ACC112 (cell line): ENCODE results near the gene MFSD6.
"Not testable (repeated sequence)": the region's sequence is repeated elsewhere in the genome, so short reads cannot be mapped to it uniquely, and the experiment has no call there.

ENCODE experiments used
- H2AFZ ChIP-seq: fragments of 200-600 bp; sonication (generic); one replicate; pipeline ENCODE4 v1.6.0; 2017; ENCODE audit warnings: antibody characterized with exemption, low read length; ENCODE audit not compliant: unreplicated experiment
- H3K27ac ChIP-seq: fragments of 200-600 bp; sonication (generic); 2 replicates; pipeline ENCODE4 v1.5.1; 2014; ENCODE audit warnings: low read depth, mild to moderate bottlenecking, antibody characterized with exemption, low read length, moderate library complexity
- H3K27me3 ChIP-seq: fragments of 200-600 bp; sonication (generic); 2 replicates; pipeline ENCODE4 v1.6.1; 2014; ENCODE audit warnings: mild to moderate bottlenecking, antibody characterized with exemption, low read length, moderate library complexity, mixed read lengths; ENCODE audit not compliant: insufficient read depth
- H3K36me3 ChIP-seq: fragments of 200-600 bp; sonication (generic); 2 replicates; pipeline ENCODE4 v1.6.1; 2016; ENCODE audit warnings: mild to moderate bottlenecking, antibody characterized with exemption, low read length, moderate library complexity, mixed read lengths; ENCODE audit not compliant: insufficient read depth
- H3K4me1 ChIP-seq: fragments of 200-600 bp; sonication (generic); one replicate; pipeline ENCODE4 v1.6.1; 2016; ENCODE audit warnings: low read length, mixed read lengths; ENCODE audit not compliant: insufficient read depth, unreplicated experiment, control insufficient read depth
- H3K4me3 ChIP-seq: fragments of 200-600 bp; sonication (generic); 2 replicates; pipeline ENCODE4 v1.5.1; 2014; ENCODE audit warnings: mild to moderate bottlenecking, low read depth, low read length
- H3K79me2 ChIP-seq: fragments of 200-600 bp; sonication (generic); one replicate; pipeline ENCODE4 v1.6.0; 2016; ENCODE audit warnings: low read length; ENCODE audit not compliant: control insufficient read depth, unreplicated experiment, insufficient read depth

MFSD6 gene

DNA sequence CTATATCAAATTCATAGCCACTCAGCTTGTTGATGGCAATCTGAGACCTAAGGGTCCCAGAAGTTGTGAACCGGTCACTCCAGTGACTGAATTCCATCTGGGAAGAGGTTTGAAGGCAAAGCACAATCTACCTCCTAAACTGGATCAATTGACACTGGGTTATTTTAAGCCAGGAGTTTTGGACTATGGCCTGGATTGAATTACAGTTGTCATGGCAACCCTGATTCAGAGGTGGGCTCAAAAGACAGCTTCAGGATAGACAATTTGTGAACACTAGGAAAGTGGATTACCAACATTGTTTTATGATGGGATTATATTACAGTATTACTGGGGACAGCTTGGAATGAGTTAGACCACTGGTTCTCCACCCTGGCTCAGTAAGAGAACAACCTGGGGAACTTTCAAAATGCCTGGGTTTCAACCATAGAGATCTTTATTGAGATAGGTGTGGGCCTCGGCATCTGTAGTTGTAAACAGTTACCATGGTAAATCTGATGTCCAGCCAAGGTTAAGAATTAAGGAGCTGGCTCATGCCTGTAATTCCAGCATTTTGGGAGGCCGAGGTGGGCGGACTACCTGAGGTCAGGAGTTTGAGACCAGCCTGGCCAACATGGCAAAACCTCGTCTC lies 58.8 kb downstream of the MFSD6 start:
- Histone ChIP-seq H3K27me3 (no peaks in the 10 kb centered on the region), H3K4me3 (no peak overlapping the region), H3K36me3 (no peaks in the 10 kb centered on the region), H2AFZ (no peak overlapping the region), H3K27ac (no peak overlapping the region), H3K79me2 (no peaks in the 10 kb centered on the region), H3K4me1 (peaks cover 21% of the 10 kb centered on the region)

DNA sequence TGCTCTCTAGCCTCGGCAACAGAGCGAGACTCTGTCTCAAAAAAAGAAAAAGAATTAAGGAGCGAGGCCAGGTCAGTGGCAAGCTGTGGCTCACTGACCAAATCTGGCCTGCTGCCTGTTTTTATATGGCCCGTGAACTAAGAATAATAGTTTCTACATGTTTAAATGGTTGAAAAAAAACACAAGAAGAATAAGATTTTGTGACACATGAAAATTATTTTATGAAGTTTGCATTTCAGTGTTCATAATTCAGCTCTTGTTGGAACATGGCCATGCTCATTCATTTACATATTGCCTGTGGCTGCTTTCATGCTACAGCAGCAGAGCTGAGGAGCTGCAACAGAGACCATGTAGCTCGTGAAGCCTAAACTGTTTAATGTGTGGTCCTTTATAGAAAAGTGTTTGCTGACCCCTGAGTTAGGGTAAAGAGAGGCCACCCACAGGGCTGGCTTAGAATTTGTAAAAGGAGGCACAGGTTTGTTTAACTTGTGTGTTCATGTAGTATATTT lies 59.5 kb downstream of the MFSD6 start:
- Histone ChIP-seq H3K4me3 (no peak overlapping the region), H2AFZ (no peak overlapping the region), H3K79me2 (no peaks in the 10 kb centered on the region), H3K36me3 (no peaks in the 10 kb centered on the region), H3K4me1 (peaks cover 21% of the 10 kb centered on the region), H3K27me3 (no peaks in the 10 kb centered on the region), H3K27ac (peak overlapping the region; percentile 87; the same call in 1 of the 2 replicates)

DNA sequence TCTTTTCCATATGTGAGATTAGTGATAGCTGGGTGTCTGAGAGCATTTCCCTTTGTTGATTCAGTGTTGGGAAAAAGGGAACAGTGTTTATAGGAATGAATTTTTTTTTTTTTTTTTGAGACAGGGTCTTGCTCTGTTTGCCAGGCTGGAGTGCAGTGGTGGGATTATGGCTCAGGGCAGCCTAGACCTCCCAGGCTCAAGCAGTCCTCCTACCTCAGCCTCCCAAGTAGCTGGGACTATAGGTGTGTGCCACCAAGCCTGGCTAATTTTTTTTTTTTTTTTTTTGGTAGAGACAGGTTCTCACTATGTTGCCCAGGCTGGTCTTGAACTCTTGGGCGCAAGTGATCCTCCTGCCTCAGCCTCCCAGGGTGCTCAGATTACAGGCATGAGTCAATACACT lies 60.2 kb downstream of the MFSD6 start:
- not testable (repeated sequence) for H3K36me3 ChIP-seq, H3K27me3 ChIP-seq, H3K79me2 ChIP-seq, H3K4me3 ChIP-seq, H2AFZ ChIP-seq
- H3K4me1 ChIP-seq, result peaks cover 21% of the 10 kb centered on the region
- peak overlapping the region; percentile 87 for H3K27ac ChIP-seq

DNA sequence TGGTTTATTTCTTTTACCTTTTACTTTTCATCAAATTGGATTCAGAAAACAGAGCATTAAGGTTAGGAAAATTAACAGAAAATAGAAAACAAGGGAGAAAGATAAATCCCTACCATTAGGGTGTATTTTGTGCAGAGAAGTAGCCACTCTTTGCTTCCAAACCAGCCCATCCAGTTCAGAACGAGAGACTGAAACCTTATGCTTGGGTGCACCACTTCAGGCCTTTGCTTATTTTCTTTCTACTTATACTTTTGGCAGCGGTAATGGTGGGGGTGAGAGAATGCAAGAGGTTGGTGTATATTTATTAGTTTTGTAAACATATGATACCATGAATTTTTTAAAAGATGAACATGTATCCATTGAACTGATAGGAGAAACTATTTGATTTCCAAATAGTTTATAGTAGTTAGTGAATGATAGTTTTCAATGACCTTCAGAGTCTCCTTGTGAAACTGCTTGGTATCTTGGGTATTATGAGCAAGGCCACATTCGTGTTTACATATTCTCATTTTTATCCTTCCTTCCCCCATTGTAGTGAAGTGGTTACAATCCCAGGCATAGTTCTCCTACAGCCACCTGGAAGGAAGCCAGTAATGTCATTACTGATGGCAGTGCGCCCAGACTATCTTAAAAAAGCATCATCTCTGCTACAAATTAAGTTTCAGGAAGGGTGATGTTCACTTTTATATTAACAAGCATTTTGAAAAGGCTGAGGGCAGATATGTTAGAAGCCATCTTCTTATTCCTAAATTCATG lies 60.8 kb downstream of the MFSD6 start:
- no peak overlapping the region for H3K4me3 ChIP-seq
- H2AFZ ChIP-seq, result peak overlapping the region; percentile 53
- peak overlapping the region; percentile 87 for H3K27ac ChIP-seq
- peaks cover 21% of the 10 kb centered on the region for H3K4me1 ChIP-seq
- H3K27me3 ChIP-seq, result no peaks in the 10 kb centered on the region
- no peaks in the 10 kb centered on the region for H3K36me3 ChIP-seq
- H3K79me2 ChIP-seq, result no peaks in the 10 kb centered on the region

DNA sequence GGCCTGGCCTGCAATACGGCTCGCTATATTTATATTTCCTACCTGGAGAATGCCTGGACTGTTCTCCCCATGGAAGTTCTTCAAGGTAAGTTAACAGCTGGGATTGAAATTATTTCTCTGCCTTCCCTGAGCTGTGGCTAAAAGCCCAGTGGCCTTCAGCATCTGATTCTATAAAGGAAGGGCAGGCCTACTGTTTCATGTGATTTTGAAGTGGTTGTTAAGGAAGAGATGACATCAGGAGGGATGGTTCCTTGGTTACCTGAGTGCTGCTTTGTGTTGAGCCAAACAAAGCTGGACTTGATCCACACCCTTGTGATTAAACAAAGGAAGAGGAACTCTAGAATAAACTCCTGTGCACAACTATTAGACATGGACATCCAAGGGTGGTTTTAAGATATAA lies 61.6 kb downstream of the MFSD6 start:
- Histone ChIP-seq H2AFZ (no peak overlapping the region), H3K4me3 (no peak overlapping the region), H3K27me3 (no peaks in the 10 kb centered on the region), H3K36me3 (no peaks in the 10 kb centered on the region), H3K27ac (peak overlapping the region; percentile 87), H3K79me2 (no peaks in the 10 kb centered on the region), H3K4me1 (peaks cover 21% of the 10 kb centered on the region)

DNA sequence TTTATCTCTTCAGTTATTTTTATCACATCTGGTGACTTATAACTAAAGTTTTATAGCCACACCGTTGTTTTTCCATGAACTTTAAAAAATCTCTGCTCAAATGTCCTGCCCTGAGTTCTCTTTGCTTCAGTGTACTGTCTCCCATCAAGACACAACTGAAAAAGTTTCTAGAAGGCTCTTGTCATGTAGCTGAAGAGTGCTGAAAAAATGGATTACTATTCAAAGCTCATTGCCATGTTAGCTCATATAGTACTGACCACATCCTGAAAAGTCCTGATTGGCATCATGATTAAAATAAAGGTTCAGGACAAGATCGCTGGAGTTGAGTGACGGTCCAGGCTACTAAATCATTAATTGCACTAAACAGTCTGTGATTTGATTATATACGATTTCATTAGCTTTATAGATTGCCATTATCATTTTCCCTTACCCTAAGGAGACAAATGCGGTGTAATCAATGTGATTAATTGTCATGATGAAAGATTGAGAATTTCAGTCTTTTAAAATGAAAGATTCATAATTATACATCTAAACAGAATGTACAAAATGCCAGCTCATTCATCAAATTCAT lies 62.2 kb downstream of the MFSD6 start:
- H3K4me1 ChIP-seq, result peaks cover 21% of the 10 kb centered on the region
- H3K27ac ChIP-seq, result peak overlapping the region; percentile 87

DNA sequence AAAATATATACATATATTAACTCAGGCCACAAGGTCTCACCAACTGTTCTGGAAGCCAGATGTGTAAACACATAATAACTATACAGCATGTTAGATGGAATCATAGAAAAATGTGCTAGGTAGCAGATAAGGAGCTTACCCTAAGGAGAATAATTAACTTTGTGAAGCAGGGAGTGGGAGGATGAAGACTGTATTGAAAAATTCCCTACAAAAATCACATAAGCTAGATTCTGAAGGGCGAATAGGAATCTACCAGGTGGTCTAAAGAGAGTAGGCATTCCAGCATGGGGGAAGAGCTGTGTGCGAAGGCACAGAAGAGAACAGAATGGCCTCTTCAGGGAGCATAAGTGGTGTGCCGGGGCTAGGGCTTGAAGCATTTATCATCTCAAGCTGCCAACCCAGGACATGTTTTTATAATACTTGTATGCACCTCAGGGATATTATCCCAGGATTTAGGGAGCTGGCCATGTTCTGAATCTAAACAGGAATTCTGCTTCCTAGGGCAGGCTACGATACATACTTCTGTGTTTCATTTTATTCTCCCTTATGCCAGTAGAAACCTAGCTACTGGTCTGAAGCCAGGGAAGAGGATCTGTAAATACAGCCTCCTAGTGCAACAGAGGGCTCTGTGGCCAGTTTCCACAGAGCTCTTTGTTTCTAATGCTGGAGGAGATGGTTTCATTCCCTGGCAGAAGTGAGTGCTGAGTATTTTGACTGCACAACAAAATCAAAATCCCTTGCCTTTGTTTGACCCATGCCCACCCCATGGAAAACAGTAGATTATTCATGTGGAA lies 69.7 kb downstream of the MFSD6 start:
- no peaks in the 10 kb centered on the region for H3K4me1 ChIP-seq
- H3K27me3 ChIP-seq, result no peaks in the 10 kb centered on the region
- H2AFZ ChIP-seq, result no peak overlapping the region
- no peaks in the 10 kb centered on the region for H3K36me3 ChIP-seq
- no peak overlapping the region for H3K4me3 ChIP-seq
- no peaks in the 10 kb centered on the region for H3K79me2 ChIP-seq
- H3K27ac ChIP-seq, result no peak overlapping the region

More for the DNA sequence above, 62.2 kb downstream of the MFSD6 start:
- H2AFZ ChIP-seq, result no peak overlapping the region
- H3K4me3 ChIP-seq, result no peak overlapping the region
- H3K79me2 ChIP-seq, result no peaks in the 10 kb centered on the region
- H3K27me3 ChIP-seq, result no peaks in the 10 kb centered on the region
- H3K36me3 ChIP-seq, result no peaks in the 10 kb centered on the region

DNA sequence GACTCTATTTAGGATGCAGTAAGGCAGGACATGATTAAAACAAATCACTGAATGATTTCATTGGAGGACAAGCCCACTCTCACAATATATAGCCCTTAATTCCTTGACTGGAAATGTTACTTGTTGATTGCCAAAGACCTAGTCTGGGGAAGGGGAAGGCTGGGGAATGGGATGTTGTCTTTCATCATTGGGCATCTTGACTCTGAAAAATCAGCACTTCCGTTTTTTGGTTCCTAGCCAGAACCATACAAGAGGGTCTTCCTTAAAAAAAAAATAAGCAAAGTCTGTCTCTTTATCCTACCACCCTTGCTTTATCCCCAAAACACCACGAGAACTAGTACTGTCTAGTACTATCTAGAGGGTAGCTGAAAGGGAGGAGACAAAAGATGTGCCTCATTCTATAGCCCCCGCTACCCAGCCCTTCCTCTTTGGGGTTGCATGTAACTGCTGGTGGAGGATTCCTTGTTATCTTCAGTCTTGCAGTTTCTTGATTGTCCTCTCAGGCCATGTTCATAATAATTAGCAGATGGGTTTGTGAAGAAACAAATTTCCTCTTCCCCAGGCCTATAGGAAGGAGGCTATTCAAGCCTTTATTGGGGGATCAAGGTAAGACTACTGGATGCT lies 70.5 kb downstream of the MFSD6 start:
- H3K27ac ChIP-seq, result no peak overlapping the region

DNA sequence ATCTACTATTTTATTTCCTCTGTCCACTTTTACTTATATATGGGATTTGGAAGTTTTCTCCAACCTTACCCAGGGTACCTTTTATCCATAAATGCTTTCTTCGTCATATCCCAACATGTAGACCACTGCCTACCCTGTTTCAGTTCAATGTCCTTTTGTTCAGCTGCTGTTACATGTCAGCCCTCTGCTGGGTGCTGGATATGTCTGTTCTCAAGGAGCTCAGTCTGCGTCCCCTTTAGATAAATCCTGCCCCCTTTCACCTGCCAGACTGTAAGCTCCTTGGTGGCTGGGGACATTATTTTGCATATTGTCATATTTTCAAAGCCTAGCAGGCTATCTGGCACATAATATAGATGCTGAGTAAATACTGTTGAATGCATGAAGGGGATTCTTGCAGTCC lies 73.2 kb downstream of the MFSD6 start:
- Histone ChIP-seq H3K4me1 (no peaks in the 10 kb centered on the region), H2AFZ (no peak overlapping the region), H3K79me2 (no peaks in the 10 kb centered on the region), H3K27me3 (no peaks in the 10 kb centered on the region), H3K36me3 (no peaks in the 10 kb centered on the region), H3K27ac (no peak overlapping the region), H3K4me3 (no peak overlapping the region)

More for the DNA sequence above, 70.5 kb downstream of the MFSD6 start:
- Histone ChIP-seq H3K27me3 (no peaks in the 10 kb centered on the region), H3K4me1 (no peaks in the 10 kb centered on the region), H3K79me2 (no peaks in the 10 kb centered on the region), H3K4me3 (no peak overlapping the region), H3K36me3 (no peaks in the 10 kb centered on the region), H2AFZ (no peak overlapping the region)

DNA sequence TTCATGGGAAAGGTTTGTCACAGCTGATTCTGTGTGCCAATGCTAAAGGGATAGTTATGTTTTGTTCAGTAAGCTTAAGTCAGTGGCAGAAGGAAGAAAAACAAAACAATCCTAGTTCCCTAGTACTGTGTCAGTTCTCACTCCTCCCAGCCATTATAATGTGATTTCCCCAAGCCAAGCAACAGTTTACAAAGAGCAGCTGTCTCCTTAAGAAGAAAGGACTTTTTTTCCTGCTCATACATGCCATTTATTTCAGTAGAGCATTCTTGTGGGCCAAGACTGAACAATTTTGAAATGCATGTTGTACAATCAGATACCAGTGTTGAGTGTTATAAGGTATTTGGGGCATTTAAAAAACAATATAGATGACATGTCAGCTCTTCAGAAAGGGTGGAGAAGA lies 74.3 kb downstream of the MFSD6 start:
- no peaks in the 10 kb centered on the region for H3K36me3 ChIP-seq
- no peaks in the 10 kb centered on the region for H3K4me1 ChIP-seq
- H2AFZ ChIP-seq, result no peak overlapping the region
- H3K4me3 ChIP-seq, result no peak overlapping the region
- no peaks in the 10 kb centered on the region for H3K79me2 ChIP-seq
- H3K27me3 ChIP-seq, result no peaks in the 10 kb centered on the region
- no peak overlapping the region for H3K27ac ChIP-seq
